Stimulated activated naive CD4-positive, alpha-beta T cell (primary cell): ENCODE measurements around the gene OTOGL.
A peak's percentile ranks its signal among the peaks of the same experiment; 100 is the strongest.
"Not testable (repeated sequence)": the region's sequence is repeated elsewhere in the genome, so short reads cannot be mapped to it uniquely, and the experiment has no call there.

Experiments used
- DNase-seq, 6 experiments: peaks; one replicate each; lab custom pipeline; 2025; lab: John Stamatoyannopoulos, UW

OTOGL gene

DNA sequence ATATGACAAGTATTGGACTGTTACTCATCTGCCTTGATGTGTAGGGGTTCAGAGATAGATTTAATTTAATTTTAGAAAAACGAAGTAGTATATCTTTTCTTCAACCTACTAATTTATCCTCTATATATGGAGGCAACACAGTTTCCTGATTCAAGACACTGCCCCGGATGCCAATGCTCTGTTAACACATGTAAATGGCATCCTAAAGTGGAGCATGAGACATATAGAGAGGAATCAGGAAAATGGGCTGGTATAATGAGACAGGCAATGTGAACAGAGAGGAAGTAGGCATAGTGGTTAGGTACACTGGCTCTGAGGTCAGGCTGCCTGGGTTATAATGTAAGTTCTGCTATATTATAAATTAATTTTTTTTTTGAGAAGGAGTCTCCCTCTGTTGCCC, 85.6 kb downstream of the OTOGL start:
- no peak for DNase-seq

DNA sequence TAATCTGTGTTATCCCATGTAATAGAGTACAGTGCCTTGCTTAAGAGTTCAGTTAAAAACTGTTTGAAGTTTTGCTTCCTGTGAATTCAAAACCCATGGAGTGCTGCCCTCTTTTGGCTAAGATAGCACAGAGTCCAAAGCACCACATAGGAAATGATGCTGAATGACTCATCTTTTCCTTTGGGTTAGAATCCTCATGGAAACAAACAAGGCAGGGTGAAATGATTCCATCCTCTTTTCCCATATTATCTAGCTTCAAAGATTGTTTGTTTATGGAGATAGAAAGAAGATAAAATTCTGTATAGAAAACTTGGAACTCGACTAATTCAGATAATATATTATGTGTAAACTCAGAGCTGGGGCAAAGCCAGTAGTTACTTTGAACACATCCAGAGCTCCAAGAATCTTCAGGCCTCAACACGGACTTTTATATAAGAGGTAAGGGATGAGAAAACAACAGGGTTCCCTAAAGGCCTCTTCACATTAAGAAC, 87.4 kb downstream of the OTOGL start:
- DNase-seq, result peak in 3 of 6 experiments; percentile 7 to 28 (median 28)

DNA sequence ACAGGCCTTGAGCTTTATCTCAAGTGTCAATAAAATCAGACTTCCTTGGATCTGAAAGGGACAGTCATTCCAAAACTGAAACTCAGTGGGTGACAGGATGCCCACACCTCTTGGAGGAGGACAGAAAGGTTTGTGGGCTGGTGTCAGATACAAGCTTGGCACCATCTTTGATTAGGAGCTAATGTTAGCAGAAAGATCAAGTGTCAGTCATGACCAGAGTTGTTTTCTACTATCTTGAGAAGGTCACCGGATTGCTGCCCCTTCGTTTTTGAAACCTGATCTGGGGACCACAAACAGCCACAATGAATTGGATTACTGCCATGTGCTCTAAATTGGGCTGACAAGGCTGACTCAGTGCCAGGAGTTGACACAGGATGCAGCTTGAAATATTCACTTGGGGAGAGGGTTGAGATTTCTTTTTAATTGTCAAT, 88.3 kb downstream of the OTOGL start:
- no peak for DNase-seq

- DNase-seq, result no peak
Measured at GRCh38 chr12:80188576-80188975, 89.2 kb downstream of the OTOGL start.

GRCh38 chr12:80189241-80189640, 89.9 kb downstream of the OTOGL start:
- no peak for DNase-seq

- no peak for DNase-seq
Measured at GRCh38 chr12:80190001-80190400, 90.7 kb downstream of the OTOGL start.

- no peak for DNase-seq
Measured at GRCh38 chr12:80192087-80192486, 92.8 kb downstream of the OTOGL start.

GRCh38 chr12:80193865-80194264, 94.5 kb downstream of the OTOGL start:
- no peak for DNase-seq

DNA sequence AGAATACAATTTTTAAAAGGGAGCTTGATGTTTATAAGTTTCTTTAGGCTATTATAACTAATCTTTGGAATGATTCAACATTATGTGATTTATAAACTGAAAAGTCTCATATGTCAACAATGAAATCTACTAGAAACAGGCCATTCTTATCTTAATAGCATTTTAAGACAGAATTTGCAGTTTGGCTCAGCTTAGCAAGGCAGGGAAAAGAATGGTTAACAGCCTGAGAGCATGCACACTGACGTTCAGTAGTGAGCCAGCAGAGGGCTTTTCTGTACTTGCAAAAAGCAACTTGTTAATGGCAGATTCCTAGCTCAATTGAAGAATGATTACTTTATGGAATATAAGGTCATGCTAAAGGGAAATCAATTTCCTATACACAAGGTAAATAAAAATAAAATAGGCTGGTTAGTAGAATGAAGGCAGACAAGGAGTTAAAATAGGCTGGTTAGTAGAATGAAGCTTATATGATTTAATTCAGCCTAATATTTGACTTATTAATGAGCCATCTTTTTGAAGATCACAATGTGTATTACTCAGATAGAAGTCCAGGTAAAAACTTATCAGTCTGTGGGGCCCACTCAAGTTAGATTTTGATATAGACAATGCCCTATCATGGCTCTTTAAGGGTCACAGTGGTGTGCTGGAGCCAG, 95.9 kb downstream of the OTOGL start:
- no peak for DNase-seq

DNA sequence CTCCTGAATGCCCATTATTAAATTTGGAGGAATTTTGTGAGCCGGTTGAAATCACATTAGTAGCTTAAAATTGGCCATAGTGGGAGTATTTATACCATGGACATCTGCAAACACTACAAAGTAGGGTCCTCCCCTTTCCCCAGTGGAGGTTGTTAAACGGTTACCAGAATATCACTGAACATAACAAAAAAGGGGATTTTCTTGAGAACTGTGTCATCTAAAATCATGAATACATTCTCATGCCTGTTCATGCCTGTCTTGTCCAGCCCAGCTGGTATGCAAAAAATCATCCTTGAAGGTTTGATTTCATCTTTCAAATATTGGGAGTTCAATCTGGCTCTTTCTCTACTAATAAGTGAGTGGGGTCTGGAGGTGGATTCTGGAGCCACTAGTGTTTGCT, 96.4 kb downstream of the OTOGL start:
- DNase-seq, result no peak

GRCh38 chr12:80196419-80196818, 97.1 kb downstream of the OTOGL start:
- DNase-seq, result no peak

DNA sequence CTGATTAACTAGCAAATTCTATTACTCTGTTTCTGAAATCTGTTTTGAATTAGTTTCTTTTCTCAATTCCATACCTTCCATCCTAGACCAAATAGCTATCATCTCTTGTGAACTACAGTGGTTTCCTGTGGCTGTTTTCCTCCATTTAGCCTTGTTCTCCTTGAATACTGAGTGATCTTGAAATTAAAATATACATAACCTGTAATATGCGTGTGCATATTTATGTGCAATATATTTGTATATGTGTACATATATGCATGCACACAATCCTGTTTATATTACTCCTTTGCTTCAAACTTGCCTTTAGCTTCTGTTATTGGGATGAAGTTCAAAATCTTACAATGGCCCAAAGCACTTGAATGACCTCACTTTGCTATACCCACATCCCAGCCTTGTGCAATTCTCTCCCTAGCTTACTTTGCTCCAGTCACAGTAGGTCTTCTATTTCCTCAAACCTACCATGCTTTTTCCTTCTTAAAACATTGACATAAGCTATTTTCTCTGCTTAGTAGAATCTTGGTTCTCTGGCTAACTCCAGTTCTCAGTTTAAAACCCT, 99.5 kb downstream of the OTOGL start:
- DNase-seq, result no peak

GRCh38 chr12:80199931-80200330, 100.6 kb downstream of the OTOGL start:
- DNase-seq, result no peak

DNA sequence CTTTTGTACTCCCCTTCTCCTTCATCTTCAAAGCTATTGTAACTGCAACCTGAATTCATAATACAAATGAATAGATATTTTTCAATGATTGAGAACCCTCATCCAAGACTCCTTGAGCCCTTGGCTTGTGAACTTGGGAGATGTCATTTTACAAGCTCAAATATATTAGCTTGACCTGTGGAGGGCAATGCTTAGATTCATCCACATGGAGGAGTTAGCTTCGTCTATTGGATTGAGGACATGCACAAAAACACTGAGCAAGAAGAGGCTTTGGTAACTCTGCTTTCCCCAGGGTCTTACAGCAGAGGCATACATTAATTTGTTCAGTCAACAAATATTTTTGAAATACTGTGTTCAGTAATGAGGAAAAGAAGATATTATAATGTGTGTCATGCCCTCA, 101.1 kb downstream of the OTOGL start:
- DNase-seq, result no peak

GRCh38 chr12:80201908-80202307, 102.6 kb downstream of the OTOGL start:
- DNase-seq, result no peak

DNA sequence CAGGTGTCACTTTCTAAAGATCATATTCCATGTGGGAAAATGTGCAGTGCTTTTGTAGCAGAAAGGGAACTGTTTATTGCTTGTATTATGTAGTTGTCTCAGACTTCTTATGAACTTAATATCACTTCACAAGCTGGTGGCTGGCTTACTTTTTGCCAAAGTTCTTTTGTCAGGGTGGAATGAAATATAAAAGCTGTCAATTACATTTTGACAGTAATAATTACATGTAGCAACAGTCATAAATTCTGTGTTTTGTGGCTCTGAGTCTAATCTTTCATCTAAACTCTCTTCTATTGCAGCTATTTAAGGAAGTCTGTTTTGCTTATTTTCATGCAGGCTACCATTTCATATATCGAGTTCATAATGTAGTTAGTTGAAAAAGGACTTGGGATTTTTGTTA, 106.6 kb downstream of the OTOGL start:
- no peak for DNase-seq

DNA sequence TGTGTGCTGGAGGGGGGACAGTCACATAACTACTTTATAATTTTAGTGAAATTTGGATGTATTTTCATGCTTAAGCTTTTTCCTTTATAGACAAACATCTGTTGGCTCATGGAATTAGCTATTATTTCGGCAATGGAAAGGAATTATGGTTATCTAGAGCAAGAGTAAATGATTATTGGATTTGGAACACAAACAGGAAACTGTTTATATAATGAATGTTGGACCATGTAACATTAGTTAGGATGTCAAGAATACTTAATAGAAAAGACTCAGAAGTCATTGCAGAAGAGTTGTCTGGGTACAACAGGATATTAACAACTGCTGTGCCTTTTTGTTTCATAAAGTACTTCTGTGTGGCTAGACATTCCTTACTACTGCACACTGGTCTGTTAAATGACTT, 108.7 kb downstream of the OTOGL start:
- DNase-seq, result no peak

GRCh38 chr12:80211671-80212070, 112.3 kb downstream of the OTOGL start:
- no peak for DNase-seq

DNA sequence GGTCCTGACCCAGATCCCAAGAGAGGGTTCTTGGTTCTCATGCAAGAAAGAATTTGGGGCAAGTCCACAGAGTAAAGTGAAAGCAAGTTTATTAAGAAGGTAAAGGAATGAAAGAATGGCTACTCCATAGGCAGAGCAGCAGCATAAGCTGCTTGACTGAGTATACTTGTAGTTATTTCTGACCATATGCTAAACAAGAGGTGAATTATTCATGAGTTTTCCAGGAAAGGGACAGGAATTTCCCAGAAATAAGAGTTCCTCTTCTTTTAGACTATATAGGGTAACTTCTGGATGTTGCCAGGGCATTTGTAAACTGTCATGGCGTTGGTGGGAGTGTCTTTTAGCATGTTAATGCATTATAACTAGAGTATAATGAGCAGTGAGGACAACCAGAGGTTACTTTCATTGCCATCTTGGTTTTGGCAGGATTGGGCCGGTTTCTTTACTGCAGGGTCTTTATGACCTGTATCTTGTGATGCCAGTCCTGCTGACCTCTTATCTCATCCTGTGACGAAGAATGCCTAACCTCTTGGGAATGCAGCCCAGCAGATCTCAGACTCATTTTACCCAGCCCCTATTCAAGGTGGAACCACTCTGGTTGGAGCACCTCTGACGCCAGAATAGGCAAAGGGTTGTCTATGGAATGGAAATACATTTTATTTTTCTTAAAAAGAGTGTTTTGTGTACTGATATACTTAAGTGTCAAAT, 113.8 kb downstream of the OTOGL start:
- no peak for DNase-seq

- no peak for DNase-seq
Measured at GRCh38 chr12:80213871-80214270, 114.5 kb downstream of the OTOGL start.

DNA sequence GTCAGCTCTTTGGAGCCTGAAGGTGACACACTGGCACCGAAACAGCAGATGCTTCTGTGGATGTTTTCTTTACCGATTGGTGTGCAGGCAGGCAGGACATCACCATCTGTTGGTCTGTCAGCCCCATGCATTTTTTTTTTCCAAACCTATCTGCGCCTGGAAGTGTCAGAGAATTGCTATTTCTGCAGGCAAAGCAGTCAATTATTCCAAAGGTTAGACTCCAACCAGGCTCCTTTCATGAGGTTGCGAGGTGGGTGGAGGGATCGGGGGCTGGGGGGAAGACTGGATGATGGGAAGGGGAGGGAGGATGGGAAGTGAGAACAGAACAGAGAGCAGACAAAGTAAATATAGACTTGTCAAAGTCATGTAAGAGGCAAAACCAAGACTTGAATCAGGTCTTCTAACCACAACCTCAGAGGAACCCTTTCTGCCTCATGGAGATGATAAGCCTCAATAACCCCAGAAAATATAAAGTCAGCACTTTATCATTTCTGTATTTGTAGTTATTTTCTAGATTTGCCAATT, 117.7 kb downstream of the OTOGL start:
- DNase-seq, result no peak

DNA sequence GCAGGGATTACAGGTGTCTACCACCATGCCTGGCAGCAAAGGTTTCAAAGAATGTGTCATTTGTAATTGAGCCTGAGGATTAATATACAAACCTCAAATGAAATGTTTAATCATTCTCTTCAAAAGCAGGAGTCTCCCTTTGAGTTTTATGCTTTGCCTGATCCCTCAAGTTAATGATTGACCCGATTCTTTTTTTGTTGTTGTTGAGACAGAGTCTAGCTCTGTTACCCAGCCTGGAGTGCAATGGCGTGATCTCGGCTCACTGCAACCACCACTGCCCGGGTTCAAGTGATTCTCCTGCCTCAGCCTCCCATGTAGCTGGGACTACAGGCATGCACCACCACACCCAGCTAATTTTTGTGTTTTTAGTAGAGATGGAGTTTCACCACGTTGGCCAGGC, 119.6 kb downstream of the OTOGL start:
- not testable (repeated sequence) for DNase-seq

DNA sequence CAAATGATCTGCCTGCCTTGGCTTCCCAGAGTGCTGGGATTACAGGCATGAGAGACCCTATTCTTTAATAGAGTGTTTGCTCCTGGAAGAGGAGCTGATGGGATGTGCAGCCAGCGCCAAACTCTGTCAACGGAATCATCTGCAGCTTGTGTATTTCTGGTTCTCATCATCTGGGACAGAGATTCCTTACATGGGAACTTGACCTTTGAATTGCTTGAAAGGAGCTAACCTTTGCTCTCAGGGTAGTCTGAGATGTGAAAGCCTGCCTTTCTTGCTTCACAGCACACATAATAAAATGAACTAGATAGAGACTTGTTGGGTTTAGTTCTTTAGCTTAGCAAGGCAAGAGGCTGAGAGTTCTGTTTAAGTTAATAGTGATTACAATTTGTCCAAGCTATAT, 120.0 kb downstream of the OTOGL start:
- no peak for DNase-seq
